Brain pericyte (primary cell): ENCODE measurements around the gene PTPRN2.
"Not testable (repeated sequence)": the region's sequence is repeated elsewhere in the genome, so short reads cannot be mapped to it uniquely, and the experiment has no call there.

ENCODE experiments used
- DNase-seq: peaks from one replicate; pipeline ENCODE4 v3.0.0-alpha.2; 2012; ENCODE audit warnings: low read depth, low spot score

PTPRN2 gene

GRCh38 chr7:158468181-158468580 lies 119.4 kb downstream of the PTPRN2 start:
- DNase-seq, result no peak

GRCh38 chr7:158467562-158467961 lies 120.1 kb downstream of the PTPRN2 start:
- no peak for DNase-seq

GRCh38 chr7:158463317-158463716 lies 124.3 kb downstream of the PTPRN2 start:
- no peak for DNase-seq

- DNase-seq, result no peak
Measured at GRCh38 chr7:158461824-158462223, 125.8 kb downstream of the PTPRN2 start.

- DNase-seq, result no peak
Measured at GRCh38 chr7:158460665-158461064, 127.0 kb downstream of the PTPRN2 start.

- no peak for DNase-seq
Measured at GRCh38 chr7:158458716-158459282, 128.8 kb downstream of the PTPRN2 start.

- DNase-seq, result no peak
Measured at GRCh38 chr7:158458096-158458495, 129.5 kb downstream of the PTPRN2 start.

GRCh38 chr7:158457586-158457985 lies 130.0 kb downstream of the PTPRN2 start:
- DNase-seq, result not testable (repeated sequence)

- DNase-seq, result no peak
Measured at GRCh38 chr7:158454631-158455030, 133.0 kb downstream of the PTPRN2 start.

GRCh38 chr7:158453663-158454062 lies 134.0 kb downstream of the PTPRN2 start:
- DNase-seq, result no peak

- no peak for DNase-seq
Measured at GRCh38 chr7:158452331-158452730, 135.3 kb downstream of the PTPRN2 start.

- no peak for DNase-seq
Measured at GRCh38 chr7:158450476-158451124, 137.0 kb downstream of the PTPRN2 start.

- DNase-seq, result no peak
Measured at GRCh38 chr7:158449942-158450341, 137.7 kb downstream of the PTPRN2 start.

GRCh38 chr7:158449266-158449665 lies 138.4 kb downstream of the PTPRN2 start:
- DNase-seq, result no peak

GRCh38 chr7:158448430-158449100 lies 139.1 kb downstream of the PTPRN2 start:
- DNase-seq, result no peak

- no peak for DNase-seq
Measured at GRCh38 chr7:158447506-158448171, 140.0 kb downstream of the PTPRN2 start.

GRCh38 chr7:158447151-158447505 lies 140.5 kb downstream of the PTPRN2 start:
- no peak for DNase-seq

- DNase-seq, result no peak
Measured at GRCh38 chr7:158446706-158447105, 140.9 kb downstream of the PTPRN2 start.

GRCh38 chr7:158446281-158446680 lies 141.3 kb downstream of the PTPRN2 start:
- DNase-seq, result no peak

GRCh38 chr7:158445421-158446175 lies 142.0 kb downstream of the PTPRN2 start:
- no peak for DNase-seq

- DNase-seq, result no peak
Measured at GRCh38 chr7:158444501-158445420, 142.9 kb downstream of the PTPRN2 start.
